Measurements from ENCODE around the gene NSMF.

NSMF gene

DNA sequence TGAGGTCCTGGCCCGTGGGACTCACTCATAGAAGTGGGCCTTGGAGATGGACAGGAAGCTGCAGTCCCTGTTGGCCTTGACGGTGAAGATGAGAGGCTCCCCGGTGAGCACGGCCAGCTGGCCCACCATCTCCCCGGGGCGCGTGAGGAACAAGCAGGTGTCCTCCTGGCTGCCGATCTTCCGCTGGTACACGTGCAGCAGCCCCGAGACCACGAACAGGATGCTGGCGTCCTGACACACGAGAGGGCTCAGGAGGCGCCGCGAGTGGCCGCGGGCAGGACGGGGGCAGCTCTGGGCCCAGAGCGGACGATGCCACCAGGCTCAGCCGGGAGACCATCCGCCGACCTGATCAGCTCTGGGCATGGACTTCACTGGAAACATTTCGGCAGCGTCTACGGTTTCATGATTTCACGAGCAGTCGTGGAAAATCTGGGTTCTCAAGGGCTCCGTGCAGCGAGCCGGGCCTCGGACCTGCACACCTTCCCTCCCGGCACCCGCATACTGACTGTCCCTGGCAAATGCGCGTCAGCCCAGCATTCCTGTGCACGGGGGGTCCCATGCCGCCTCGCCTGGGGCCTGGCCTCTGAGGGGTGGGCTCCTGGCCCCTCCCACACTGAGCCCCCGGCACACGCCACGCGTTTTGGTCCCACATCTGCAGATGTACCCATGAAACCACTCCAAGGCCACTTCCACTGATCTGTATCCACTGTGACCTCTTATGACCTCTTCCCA is 41.7 kb upstream of the NSMF start:
- H3K4me3 ChIP-seq (ENCODE audit: low read depth, low read length), result no peak overlapping the region
- TF ChIP-seq, protein P1, sequence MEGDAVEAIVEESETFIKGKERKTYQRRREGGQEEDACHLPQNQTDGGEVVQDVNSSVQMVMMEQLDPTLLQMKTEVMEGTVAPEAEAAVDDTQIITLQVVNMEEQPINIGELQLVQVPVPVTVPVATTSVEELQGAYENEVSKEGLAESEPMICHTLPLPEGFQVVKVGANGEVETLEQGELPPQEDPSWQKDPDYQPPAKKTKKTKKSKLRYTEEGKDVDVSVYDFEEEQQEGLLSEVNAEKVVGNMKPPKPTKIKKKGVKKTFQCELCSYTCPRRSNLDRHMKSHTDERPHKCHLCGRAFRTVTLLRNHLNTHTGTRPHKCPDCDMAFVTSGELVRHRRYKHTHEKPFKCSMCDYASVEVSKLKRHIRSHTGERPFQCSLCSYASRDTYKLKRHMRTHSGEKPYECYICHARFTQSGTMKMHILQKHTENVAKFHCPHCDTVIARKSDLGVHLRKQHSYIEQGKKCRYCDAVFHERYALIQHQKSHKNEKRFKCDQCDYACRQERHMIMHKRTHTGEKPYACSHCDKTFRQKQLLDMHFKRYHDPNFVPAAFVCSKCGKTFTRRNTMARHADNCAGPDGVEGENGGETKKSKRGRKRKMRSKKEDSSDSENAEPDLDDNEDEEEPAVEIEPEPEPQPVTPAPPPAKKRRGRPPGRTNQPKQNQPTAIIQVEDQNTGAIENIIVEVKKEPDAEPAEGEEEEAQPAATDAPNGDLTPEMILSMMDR (IDR thresholded peaks at IDR 0.05; ENCODE audit: low read depth, low read length), result no peak

DNA sequence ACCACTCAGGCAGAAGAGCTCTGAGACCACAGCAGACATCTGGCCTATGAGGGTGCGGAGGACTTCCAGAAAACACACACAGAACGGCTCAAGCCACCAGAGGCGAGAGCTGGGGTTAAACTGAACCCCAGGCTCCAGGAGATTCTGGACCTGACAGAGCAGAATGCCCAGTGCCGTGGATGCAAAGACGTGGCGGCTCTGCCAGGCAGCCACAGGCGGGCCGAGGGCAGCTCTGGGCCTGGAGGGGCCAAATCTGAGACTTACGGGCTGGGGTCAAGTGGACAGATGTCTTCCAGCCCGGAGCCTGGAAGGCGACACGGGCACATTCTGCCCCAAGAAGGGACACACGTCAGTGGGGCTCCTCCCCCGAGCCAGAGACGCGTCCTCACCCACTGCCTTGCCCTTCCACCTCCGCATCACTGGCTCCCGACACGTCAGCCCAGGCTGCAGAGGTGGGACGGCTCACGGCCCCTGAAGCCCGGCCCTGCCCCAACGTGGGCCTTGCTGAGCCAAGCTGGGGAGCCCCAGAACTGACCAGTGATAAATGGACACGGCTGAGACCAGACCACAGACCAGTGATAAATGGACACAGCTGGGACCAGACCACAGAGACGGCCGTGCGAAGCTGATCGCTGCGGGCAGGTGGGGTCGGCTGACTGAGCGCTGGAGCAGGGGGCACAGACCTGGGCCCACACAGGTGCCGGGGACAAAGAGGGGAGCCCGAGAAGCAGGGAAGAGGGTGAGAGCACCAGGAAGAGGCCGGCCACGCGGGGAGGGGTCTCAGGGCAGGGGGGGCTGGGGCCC is 40.9 kb upstream of the NSMF start:
- TF ChIP-seq, protein P1 (IDR thresholded peaks at IDR 0.05; ENCODE audit: low read depth, low read length), result no peak
- H3K4me3 ChIP-seq (ENCODE audit: low read depth, low read length), result no peak overlapping the region

DNA sequence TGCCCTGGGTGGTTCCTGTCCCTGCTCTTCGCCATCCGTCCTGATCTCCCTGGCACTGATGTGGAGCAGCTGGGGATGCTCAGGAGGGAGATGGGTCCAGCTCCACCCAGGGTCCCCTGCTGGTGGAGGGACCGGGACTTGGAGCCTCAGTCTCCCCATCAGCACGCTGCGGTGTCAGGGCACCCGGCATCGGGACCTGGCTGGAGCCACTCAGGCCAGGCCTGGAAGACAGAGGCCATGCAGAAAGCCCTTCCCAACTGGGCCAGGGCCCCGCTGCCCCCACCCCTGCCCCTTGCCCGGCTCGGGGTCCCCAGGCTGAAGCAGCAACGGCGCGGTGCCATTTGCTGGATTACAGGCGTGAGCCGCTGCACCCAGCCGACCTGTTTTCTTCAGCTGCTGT is 40.3 kb upstream of the NSMF start:
- no peak overlapping the region for H3K4me3 ChIP-seq (ENCODE audit: low read depth, low read length)
- TF ChIP-seq, protein P1 (IDR thresholded peaks at IDR 0.05; ENCODE audit: low read depth, low read length), result no peak

DNA sequence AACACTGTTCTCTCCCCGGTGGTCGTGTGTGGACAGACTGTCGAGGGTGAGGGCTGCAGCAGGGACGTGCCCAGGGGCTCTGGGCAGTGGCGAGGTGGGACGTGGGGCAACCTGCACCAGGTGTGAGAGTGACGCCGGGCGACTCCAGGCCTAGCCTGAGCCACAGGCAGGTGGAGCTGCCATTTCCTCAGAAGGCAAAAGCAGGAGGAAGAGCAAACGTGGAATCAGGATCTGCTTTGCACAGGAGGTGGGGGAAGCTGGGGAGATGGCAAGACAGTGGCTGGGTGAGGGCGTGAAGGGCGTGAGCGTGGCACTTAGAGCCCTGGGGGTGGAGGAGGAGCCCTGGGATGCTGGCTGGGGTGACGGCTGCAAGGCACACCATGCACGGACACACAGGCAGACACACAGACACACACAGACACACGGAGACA is 39.6 kb upstream of the NSMF start:
- TF ChIP-seq, protein P1 (IDR thresholded peaks at IDR 0.05; ENCODE audit: low read depth, low read length), result no peak
- H3K4me3 ChIP-seq (ENCODE audit: low read depth, low read length), result no peak overlapping the region

DNA sequence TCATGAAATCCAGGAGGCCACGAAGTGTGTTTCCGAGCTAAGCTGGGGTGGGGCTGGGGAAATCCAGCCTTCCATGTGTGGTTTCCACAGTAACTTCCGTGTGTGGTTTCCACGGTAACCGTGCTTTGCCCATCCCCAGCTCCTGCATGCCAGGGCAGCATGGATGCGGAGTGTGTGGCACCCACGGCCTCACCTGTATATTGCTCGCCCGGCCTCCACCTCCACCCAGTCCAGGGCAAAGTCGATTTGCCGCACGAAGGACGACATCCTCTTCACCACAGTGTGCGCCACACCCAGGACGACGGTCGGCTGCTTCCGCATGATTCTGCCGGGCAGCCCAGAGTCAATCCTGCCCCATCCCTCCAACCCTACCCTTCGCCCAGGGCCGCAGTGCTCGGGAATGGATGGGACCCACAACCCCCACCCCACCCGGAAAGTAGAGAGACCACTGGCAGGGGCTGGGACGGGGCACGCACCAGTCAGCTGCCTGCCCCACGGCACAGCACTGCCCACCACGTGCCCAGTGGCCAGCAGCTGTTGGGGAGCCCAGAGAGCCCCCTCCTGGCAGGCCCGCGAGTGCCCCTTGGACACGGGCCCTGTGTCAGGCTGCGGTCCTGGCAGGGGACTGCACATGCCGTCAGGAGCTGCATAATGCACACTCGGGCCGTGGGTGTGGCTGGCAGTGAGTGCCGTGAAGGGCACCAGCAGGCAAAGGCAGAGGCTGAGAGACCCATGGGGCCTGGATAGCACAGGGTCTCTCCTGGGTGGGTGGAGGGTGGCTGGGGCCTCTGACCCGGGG is 39.0 kb upstream of the NSMF start:
- H3K4me3 ChIP-seq (ENCODE audit: low read depth, low read length), result no peak overlapping the region
- TF ChIP-seq, protein P1 (IDR thresholded peaks at IDR 0.05; ENCODE audit: low read depth, low read length), result no peak

DNA sequence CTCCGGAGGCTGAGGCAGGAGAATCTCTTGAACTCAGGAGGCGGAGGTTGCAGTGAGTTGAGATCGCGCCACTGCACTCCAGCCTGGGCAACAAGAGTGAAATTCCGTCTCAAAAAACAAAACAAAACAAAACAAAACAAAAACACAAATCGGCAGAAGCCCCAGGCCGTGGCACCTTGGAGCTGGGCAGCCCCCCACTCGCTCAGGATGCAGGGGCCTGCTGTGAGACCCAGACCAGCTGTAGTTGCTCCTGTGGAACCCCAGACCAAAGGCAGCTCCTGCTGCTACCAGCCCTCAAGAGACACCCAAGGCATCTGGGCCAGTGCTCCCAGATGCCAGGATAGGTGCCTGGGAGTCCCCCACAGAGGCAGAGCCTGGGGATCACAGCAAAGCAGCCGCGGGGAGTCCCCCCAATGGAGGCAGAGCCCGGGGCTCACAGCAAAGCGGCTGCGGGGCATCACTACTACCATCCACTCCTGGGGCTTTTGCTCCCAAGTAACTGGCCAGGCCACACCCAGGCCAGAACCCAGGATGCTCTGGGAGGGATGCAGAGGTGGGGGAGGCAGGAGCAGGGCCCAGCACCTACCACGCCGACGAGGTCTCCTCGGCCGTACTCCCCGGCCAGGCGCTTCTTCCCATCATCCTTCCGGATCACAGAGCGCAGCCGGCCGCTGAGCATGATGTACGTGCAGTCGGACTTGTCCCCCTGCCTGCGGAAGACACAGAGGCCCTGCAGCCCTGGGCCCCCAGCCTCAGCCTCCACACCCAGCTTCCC is 37.7 kb upstream of the NSMF start:
- TF ChIP-seq, protein P1 (IDR thresholded peaks at IDR 0.05; ENCODE audit: low read depth, low read length), result no peak

More for the DNA sequence above, 37.7 kb upstream of the NSMF start:
- H3K4me3 ChIP-seq (ENCODE audit: low read depth, low read length), result no peak overlapping the region

All from WI38 (cell line).